Stimulated activated CD8-positive, alpha-beta memory T cell treated with anti-CD3 and anti-CD28 coated beads, Interleukin-4, amount 100 ng/mL, for 1 hour (primary cell): ENCODE data around the gene ZMYND8.
"Not testable (repeated sequence)": the region's sequence is repeated elsewhere in the genome, so short reads cannot be mapped to it uniquely, and the experiment has no call there.

ENCODE experiments used
- DNase-seq, 2 donors: peaks; one replicate each; pipeline ENCODE4 v3.0.0-alpha.2; 2020; ENCODE audit warnings: low read depth in 2 of 2, low spot score in 1 of 2

The ZMYND8 gene

DNA sequence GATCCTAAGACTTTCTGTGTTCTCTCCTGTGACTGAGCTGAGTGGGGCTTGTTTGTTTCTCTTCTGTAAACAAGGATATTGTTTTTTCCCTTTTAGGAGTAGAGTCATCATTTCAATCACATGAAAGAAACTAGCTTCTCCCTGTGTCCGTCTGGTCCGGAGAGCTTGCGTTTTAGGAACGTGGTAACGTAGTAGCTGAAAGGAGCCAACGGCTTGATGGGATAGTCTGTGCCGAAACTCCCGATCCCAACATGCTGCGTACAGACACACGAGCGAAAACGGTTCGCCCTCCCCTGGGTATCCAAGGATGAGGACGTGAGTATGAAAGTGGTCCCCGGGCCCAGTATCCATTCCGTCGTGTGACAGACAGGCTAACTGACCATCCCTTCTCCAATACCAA lies 146.5 kb downstream of the ZMYND8 start:
- no peak for DNase-seq

- DNase-seq, result no peak
Measured at GRCh38 chr20:47208534-47209174, 147.8 kb downstream of the ZMYND8 start.

- DNase-seq, result no peak
Measured at GRCh38 chr20:47206962-47207641, 149.4 kb downstream of the ZMYND8 start.

DNA sequence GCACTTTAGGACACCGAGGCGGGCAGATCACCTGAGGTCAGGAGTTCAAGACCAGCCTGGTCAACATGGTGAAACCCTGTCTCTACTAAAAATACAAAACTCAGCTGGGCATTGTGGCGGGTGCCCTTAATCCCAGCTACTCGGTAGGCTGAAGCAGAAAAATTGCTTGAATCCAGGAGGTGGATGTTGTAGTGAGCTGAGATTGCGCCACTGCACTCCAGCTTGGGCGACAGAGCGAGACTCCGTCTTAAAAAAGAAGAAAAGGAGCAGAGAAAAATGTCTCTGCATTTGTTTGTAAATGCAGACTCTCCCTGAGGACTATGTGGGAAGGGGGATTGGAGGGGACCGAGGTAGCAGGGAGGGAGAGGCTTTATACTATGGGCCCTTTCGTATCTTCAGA lies 149.9 kb downstream of the ZMYND8 start:
- DNase-seq, result not testable (repeated sequence)

DNA sequence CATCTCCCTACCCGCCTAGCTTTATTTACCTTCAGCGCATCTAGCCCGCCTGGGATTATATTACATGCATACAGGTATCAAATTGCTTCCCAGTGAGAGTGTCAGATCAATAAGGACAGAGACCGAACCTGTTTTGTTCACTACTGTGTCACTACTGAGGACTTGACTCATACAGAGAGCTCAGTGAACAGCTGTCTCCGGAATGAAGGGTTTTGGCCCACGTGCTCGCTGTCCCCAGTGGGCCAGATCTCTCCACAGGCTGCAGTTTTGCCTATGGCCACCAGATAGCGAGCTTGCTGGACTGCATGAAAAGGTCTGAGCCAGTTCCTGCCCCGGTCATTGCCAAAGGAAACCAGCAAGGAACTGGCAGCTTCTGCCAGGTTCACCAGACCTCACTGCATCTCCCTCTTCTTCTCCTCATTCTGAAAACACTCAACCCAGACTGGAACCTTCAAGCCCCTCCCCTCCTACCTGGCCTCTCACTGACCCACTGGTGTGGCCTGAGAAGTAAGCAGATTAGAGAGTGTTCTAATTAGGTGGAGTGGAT lies 150.8 kb downstream of the ZMYND8 start:
- peak in 1 of 2 donors; percentile 11 for DNase-seq

DNA sequence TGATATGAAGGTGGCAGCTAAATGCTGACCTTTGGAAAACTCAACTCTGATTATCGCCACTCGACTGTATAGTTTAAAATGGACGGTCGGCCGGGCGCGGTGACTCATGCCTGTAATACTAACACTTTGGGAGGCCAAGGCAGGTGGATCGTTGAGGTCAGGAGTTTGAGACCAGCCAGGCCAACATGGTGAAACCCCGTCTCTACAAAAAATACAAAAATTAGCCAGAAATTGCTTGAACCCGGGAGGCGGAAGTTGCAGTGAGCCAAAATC lies 151.7 kb downstream of the ZMYND8 start:
- DNase-seq, result not testable (repeated sequence)

GRCh38 chr20:47204008-47204849 lies 152.3 kb downstream of the ZMYND8 start:
- DNase-seq, result no peak

DNA sequence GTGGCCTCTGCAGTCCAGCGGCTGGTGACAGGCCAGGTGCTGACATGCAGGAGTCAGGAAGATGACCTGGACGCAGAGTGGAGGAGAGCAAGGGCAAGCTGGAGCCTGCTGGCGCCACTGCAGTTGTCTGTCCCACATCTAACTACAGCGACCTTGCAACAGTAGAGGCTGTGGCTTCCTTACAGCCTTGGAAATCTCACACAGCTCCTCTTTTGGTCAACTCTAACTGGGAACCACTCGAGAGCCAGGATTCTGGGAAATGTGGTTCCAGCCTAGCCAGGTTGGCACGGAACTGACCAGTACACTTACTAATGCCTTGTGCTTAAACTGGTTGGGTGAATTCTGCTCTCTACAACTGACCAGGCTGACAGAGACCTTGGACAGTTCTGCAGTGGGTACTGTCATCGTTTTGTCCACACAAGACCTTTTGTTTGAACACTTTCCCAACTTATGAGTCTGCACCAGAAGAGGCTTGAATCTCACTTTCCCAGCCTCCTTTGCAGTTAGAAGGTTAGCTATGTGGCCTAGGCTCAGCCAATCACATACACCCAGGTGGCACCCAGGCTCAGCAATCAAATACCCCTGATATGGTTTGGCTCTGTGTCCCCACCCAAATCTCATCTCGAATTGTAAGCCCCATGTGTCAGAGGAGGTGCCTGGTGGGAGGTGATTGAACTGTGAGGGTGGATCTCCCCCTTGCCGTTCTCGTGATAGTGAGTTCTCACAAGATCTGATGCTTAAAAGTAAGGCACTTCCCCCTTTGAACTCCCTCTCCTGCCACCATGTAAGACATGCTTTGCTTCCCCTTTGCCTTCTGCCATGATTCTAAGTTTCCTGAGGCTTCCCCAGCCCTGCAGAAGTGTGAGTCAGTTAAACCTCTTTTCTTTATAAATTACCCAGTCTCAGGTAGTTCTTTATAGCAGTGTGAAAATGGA lies 153.5 kb downstream of the ZMYND8 start:
- DNase-seq, result no peak

GRCh38 chr20:47201074-47201730 lies 155.3 kb downstream of the ZMYND8 start:
- no peak for DNase-seq

- DNase-seq, result no peak
Measured at GRCh38 chr20:47198996-47199552, 157.4 kb downstream of the ZMYND8 start.

DNA sequence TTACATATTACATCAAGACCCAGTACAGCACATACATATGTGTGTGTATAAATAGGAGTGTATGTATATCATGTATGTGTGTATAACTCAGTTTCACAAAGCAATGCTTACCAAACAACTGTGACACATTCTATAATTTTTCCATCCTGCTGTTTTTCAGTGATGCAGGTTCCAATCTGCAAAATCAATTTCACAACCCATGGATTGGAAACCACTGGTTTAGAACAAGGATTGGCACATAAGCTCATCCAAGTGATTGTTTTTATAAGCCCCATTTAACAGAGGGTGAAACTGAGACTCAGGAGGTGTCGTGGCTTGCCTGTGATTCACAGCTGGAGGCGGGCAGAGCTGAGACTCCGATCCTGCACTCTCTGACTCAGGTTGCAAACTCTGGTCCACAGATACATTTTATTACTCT lies 158.2 kb downstream of the ZMYND8 start:
- no peak for DNase-seq

DNA sequence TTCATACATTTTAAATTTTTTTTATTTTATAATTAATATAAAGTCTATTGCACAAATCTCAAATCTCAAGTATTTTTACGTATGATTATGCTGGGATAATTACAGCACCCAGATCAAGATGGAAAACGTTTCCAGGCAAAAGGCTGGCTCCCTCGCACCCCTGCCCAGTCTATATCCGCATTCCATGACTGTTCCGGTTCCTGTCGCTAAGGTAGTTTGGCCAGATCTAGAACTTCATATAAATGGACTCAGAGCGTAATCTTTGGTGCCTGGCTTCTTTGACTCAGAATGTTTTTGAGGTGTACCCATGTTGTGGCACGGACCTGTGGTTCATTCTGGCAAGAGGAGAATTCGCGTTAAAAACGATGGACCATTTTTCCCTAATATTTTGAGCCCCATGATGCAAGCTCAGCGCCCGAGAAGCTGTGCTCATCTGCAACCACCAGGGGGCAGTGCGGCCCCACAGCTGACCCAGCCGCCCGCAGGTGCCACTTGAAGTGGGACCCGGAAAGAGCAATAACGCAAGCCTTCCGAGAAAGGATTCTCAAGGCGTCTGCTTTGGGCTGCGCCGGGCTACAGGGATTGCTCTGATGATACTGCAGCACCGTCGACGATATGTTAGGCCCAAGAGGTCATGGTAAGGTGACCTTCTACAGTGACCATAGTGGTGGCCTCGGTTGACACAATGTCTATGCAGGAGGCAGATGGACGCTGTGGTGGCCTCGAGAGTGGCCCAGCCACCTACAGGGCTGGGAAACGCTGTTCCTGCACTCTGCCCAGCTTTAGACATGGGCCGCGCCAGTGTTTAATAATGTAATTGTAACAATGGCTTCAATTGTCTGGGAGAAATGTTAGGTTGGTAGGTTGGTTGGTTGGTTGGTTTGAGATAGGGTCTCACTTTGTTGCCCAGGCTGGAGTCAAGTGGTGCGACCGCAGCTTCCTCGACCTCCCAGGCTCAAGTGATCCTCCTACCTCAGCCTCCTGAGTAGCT lies 160.1 kb downstream of the ZMYND8 start:
- DNase-seq, result peak; percentile 16 to 57

DNA sequence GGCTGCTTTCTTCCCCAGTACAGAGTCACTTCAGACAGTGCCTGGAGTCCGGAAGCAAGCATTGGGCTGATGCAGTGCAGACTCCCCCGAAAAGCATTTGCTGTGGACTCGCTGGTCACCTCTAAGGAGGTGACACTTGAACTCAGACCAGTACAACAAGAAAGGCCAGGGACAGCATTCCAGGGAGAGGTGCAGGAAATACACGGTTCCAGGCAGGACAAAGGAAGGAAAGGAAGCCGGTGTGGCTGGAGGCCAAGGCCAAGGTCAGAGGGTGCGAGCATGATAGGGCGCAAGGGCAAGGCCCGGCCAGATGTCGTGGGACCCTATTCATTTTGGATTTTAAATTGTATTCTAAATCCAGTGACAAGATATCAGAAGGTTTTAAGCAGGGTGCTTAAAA lies 160.9 kb downstream of the ZMYND8 start:
- DNase-seq, result no peak

DNA sequence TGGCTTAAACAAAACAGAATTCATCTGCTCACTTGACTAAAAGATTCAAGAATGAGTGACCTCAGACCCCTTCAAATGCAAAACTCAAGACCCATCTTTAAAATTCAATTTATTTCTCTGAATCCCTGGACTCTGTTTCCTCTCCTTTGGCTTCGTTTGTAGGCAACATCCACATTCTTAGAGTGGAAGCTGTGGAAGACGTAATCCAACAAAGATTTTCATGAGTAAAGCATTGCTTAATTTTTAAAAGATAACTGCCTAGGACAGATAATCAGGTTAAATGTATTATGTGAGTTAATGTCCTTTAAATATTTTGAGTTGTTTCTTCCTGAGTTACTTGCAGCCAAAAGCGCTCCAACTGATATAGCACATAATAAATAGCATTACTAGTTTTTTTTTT lies 164.5 kb downstream of the ZMYND8 start:
- DNase-seq, result no peak

DNA sequence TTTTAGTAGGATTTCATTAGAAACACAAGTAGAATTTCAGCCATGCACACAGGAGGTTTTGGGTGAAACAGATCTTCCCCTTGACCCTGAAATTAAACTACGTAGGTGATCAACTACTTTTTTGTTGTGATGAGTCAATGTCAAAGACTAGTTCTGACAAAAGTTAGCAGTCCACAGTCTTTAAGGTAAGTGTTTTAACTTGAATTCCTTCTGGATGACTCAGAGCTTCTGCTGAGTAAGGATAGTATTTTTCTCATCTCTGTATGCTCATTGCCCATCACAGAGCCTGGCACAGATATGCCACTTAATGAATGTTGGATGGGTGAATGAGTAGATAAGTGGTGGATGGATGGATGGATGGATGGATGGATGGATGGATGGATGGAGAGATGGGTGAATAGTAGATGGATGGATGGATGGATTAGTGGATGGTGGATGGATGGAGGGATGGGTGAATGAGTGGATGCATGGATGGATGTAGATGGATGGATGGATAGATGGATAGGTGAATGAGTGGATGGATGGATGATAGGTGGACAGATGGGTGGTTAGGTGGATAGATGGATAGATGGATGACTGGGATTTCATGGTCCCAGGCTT lies 165.3 kb downstream of the ZMYND8 start:
- no peak for DNase-seq

GRCh38 chr20:47189060-47189459 lies 167.4 kb downstream of the ZMYND8 start:
- DNase-seq, result no peak

GRCh38 chr20:47188540-47188939 lies 168.0 kb downstream of the ZMYND8 start:
- no peak for DNase-seq

DNA sequence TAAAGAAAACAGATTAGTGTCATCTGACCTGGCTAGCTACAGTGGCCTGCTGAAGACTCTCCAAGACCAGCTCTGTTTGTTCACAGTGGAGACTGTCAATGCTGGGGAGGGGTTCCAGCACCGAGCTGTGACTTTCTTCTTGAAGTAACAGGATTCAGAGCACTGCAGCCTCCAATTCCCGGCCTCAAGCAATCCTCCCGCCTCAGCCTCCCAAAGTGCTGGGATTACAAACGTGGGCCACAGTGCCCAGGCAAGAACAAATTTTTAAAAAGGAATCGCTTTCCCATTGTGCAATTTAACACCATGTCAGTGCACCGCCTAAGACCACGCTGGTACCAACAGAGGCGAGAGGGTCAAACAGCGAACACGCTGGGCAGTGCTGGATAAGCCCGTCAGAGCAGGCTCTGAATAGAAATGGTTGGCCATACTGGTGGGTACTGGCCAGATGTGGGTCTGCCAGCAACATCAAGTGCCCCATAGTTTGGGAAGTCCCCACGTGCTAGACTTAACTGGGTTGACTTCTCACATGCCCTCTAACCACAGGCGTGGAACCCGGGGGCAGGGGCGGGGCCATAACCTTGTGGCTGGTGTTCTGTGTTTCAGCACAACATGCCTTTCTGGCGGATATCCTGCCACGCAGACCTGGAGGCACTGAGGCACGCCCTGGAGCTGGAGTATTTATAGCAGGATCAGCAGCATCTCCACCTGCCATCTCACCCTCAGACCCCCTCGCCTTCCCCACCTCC lies 168.9 kb downstream of the ZMYND8 start:
- no peak for DNase-seq
